MM.1S (cell line): ENCODE results near the gene NCKAP5.
"Not testable (repeated sequence)": the region's sequence is repeated elsewhere in the genome, so short reads cannot be mapped to it uniquely, and the experiment has no call there.

Experiments
- EZH2 ChIP-seq: fragments of 300-600 bp; sonication (generic); optimal IDR thresholded peaks from 2 replicates; pipeline ENCODE3; 2017; ENCODE audit warnings: low read depth, mild to moderate bottlenecking, antibody characterized with exemption, low read length, mixed read lengths
- TF ChIP-seq, protein P1 (sequence below): fragments of 300-600 bp; sonication (generic); IDR thresholded peaks from 2 replicates; pipeline ENCODE4 v1.5.1; 2016; ENCODE audit warnings: antibody characterized with exemption, low read length, mixed read lengths

DNA sequence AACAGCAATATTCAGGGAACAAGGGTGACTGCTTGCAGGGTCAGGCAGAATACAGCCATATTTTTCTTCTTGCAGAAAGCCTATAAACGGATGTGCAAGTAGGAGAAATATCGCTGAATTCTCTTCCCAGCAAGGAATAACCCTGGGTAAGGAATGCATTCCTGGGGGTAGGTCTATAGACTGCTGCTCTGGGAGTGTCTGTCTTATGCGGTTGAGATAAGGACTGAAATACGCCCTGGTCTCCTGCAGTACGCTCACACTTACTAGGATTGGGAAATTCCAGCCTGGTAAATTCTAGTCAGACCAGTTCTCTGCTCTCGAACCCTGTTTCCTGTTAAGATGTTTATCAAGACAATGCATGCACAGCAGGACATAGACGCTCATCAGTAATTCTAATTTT, 361.6 kb downstream of the NCKAP5 start:
- not testable (repeated sequence) for TF ChIP-seq EZH2
- TF ChIP-seq, protein P1, sequence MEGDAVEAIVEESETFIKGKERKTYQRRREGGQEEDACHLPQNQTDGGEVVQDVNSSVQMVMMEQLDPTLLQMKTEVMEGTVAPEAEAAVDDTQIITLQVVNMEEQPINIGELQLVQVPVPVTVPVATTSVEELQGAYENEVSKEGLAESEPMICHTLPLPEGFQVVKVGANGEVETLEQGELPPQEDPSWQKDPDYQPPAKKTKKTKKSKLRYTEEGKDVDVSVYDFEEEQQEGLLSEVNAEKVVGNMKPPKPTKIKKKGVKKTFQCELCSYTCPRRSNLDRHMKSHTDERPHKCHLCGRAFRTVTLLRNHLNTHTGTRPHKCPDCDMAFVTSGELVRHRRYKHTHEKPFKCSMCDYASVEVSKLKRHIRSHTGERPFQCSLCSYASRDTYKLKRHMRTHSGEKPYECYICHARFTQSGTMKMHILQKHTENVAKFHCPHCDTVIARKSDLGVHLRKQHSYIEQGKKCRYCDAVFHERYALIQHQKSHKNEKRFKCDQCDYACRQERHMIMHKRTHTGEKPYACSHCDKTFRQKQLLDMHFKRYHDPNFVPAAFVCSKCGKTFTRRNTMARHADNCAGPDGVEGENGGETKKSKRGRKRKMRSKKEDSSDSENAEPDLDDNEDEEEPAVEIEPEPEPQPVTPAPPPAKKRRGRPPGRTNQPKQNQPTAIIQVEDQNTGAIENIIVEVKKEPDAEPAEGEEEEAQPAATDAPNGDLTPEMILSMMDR: not testable (repeated sequence)
